Neural cell (in vitro differentiated cells): ENCODE results near the gene EML5.

ENCODE experiments used
- MXI1 ChIP-seq: fragments of 450-650 bp; conservative IDR thresholded peaks from 2 replicates; pipeline ENCODE4 v1.6.1; 2014; ENCODE audit warnings: antibody characterized with exemption, mild to moderate bottlenecking; ENCODE audit not compliant: poor library complexity, severe bottlenecking
- POLR2AphosphoS5 ChIP-seq: IDR thresholded peaks from 2 replicates; pipeline ENCODE4 v1.6.1; 2012
- RAD21 ChIP-seq: fragments of 450-650 bp; conservative IDR thresholded peaks from 2 replicates; pipeline ENCODE4 v1.6.1; 2014; ENCODE audit warnings: antibody characterized with exemption, mild to moderate bottlenecking, moderate library complexity
- TAF1 ChIP-seq: IDR thresholded peaks from 2 replicates; pipeline ENCODE4 v1.6.1; 2012; ENCODE audit warnings: low read depth
- TF ChIP-seq, protein P1 (sequence below): fragments of 450-650 bp; IDR thresholded peaks from 2 replicates; pipeline ENCODE4 v1.5.1; 2014; ENCODE audit warnings: antibody characterized with exemption, mild to moderate bottlenecking, moderate library complexity; ENCODE audit not compliant: poor library complexity, severe bottlenecking
- TF ChIP-seq, protein P2 (sequence below): IDR thresholded peaks from 2 replicates; pipeline ENCODE4 v1.6.1; 2012; ENCODE audit warnings: borderline replicate concordance

- no peak for TF ChIP-seq POLR2AphosphoS5
- TF ChIP-seq MXI1: no peak
- TF ChIP-seq, protein P1, sequence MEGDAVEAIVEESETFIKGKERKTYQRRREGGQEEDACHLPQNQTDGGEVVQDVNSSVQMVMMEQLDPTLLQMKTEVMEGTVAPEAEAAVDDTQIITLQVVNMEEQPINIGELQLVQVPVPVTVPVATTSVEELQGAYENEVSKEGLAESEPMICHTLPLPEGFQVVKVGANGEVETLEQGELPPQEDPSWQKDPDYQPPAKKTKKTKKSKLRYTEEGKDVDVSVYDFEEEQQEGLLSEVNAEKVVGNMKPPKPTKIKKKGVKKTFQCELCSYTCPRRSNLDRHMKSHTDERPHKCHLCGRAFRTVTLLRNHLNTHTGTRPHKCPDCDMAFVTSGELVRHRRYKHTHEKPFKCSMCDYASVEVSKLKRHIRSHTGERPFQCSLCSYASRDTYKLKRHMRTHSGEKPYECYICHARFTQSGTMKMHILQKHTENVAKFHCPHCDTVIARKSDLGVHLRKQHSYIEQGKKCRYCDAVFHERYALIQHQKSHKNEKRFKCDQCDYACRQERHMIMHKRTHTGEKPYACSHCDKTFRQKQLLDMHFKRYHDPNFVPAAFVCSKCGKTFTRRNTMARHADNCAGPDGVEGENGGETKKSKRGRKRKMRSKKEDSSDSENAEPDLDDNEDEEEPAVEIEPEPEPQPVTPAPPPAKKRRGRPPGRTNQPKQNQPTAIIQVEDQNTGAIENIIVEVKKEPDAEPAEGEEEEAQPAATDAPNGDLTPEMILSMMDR: no peak
- TF ChIP-seq RAD21: no peak
- TF ChIP-seq TAF1: no peak
- TF ChIP-seq, protein P2, sequence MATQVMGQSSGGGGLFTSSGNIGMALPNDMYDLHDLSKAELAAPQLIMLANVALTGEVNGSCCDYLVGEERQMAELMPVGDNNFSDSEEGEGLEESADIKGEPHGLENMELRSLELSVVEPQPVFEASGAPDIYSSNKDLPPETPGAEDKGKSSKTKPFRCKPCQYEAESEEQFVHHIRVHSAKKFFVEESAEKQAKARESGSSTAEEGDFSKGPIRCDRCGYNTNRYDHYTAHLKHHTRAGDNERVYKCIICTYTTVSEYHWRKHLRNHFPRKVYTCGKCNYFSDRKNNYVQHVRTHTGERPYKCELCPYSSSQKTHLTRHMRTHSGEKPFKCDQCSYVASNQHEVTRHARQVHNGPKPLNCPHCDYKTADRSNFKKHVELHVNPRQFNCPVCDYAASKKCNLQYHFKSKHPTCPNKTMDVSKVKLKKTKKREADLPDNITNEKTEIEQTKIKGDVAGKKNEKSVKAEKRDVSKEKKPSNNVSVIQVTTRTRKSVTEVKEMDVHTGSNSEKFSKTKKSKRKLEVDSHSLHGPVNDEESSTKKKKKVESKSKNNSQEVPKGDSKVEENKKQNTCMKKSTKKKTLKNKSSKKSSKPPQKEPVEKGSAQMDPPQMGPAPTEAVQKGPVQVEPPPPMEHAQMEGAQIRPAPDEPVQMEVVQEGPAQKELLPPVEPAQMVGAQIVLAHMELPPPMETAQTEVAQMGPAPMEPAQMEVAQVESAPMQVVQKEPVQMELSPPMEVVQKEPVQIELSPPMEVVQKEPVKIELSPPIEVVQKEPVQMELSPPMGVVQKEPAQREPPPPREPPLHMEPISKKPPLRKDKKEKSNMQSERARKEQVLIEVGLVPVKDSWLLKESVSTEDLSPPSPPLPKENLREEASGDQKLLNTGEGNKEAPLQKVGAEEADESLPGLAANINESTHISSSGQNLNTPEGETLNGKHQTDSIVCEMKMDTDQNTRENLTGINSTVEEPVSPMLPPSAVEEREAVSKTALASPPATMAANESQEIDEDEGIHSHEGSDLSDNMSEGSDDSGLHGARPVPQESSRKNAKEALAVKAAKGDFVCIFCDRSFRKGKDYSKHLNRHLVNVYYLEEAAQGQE: no peak
Observed at GRCh38 chr14:88660056-88660455, 132.7 kb downstream of the EML5 start.
